HG02642 (cell line): ENCODE measurements around the gene DPH1.

Source experiments
- ATAC-seq: cut with Tn5 transposase; IDR thresholded peaks from one replicate; pipeline ENCODE4 v1.9.1; 2021; ENCODE audit warnings: mild to moderate bottlenecking; ENCODE audit not compliant: unreplicated experiment, poor library complexity

DPH1 gene

DNA sequence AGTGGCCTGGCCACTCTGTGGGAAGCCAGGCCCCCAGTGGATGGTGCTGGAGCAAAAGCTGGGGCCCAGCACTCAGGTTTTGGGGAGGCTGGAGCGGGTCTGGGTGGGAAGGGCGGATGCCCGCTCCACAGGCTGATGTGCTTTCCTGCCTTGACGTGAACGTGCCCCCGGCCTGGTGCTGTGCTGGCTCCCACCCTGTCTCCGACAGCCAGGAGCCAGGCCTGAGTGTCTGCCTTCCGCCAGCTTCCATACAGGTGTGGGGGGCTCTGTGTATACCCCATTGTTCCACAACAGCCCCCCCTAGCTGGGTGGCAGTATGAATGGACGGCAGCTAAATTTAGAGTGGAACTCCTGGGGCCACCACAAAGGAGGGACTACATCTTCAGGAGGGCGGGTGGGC lies 45.0 kb downstream of the DPH1 start:
- no peak for ATAC-seq

DNA sequence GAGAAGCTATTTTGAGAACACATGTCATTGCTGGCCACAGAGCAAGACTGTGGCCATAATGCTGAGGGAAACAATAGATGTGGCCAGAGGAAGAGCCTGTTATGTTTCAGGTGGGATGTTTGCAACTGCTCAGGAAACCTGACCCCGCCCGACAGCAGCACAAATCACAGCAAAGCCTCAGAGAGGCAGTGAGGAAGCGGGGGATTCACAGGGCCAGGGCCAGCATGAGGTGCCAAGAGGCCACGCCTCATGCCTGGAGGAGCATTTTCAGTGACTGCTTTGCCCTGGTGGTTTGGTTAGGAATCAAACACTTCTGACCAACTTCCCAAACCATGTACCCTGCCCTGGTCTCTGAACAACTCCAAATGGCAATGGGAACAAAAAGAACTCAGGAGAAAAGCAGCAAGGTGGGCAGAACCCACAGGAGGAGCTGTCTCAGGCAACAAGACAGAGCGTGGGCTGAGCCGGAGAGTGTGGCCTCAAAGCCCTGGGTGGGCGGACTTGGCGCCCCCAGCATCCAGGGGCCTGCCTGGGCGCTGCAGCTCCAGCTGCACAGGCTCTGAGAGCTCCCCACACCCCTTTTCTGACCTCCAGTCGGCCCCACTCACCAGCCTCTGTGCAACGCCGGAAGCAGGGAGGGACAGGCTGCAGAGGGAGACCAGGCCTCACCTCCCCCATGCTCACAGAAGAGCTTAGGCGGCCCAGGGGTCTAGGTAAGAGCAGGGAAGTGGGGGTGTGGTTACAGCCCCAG lies 45.6 kb downstream of the DPH1 start:
- ATAC-seq: no peak

DNA sequence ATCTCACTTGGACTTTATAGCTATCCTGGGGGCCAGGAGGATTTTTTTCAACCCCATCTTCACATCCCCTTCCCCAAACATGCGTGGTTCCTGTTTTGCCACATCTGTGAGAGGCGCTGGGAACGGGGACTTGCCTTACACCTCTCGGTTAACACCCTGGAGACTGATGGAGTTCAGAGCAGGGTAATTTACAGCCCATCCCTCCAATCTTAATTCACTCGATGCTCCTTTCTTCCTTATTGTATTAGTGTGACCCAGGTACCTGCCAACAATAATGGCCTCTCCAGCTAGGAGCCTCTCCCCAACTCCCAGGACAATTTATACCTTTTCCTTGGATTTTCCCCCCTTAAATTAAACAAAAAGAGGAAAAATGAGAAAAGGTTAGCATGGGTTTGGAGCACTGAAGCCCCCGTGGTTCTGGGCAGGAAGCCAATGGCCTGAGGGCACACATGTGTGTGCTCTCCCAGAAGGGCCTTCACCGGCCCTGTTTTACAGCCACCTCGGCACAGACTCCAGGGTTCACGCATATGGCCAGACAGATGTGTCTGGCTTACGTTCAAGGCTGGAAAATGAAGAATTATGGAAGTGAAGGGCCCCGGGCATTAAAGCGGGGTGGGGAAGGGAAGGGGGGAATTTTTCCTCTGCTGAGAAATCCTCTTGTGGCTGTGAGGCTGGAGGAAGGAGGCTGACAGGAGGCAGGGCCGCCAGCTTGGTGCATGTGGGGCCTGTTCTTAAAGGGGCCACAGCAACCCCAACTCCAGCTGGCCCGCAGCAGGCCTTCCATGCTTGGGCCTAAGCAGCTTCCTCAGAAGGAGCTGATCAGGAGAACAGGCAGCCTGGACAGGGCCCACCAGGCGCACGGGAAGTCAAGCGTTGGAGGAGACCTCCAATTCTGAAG lies 46.4 kb downstream of the DPH1 start:
- ATAC-seq: no peak

DNA sequence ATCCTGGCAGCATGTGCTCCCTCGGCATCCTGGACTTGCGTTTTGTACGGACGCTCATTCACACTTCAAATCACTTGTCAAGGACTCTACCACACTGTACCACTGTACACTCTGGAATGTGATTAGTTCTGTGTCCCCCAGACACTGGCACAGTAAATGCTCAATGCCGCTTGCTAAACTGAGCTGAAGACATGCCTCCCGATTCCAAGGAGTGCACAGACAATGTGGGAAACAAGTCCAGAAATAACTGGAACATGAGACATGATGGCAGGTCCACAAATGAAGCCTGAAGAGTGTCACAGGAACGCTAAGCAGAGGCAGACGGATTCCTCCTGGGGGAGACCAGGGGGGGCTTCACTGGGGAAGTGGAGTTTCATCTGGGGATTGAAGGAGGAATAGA lies 47.1 kb downstream of the DPH1 start:
- ATAC-seq: no peak

DNA sequence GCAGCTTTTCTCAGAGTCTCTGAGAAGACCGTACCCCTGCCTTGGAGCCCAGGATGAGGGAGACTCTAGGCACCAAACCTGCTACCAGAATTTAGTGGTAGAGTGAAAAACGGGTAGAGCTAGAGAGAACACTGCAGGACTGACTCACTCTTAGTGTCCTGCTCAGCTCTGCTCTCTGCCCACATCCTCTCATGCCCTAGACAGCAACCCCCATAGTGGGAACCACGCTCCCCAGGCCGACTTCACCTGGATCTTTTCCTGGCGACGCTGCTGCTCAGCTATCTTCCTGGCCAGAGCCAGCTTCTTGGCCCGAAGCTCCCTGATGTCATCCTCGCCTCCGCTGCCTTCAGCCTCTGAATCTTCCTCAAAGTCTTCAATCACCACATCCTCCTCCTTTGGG lies 51.6 kb downstream of the DPH1 start:
- ATAC-seq: no peak

DNA sequence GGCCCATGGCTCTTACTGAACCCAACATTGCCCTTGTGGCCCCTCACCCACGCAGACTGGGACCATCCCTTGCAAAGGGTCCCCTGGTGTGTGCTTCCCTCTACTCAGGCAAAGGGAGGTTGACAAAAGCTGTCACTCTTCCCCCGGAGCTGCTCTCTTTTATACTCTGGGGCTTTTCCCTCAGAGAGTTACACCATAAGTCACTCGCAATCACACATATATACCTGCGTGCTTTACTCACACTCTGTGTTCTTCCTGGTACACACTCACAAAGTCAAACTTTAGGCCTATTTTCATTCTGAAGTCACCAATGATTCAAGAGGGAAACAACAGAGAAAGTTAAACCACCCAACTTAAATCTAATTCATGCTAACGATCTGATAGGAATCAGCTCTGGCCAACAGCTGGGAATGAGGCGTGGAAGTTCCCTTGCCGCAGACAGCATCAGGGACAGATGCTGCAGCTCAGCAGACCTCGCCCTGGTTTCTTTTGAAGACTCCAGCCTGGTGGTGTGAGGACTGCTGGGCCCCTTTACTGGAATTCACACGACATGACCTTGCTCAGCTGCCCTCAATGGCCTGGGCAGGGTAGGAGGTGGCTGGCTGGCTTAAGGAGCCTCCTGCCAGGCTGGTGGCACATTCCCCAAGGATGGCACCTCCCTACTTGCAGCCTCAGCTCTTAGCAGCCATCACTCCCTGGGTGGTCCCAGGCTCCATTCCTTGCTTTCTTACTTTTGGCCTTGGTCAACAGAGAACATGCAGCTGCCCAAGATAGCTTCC lies 52.2 kb downstream of the DPH1 start:
- no peak for ATAC-seq

DNA sequence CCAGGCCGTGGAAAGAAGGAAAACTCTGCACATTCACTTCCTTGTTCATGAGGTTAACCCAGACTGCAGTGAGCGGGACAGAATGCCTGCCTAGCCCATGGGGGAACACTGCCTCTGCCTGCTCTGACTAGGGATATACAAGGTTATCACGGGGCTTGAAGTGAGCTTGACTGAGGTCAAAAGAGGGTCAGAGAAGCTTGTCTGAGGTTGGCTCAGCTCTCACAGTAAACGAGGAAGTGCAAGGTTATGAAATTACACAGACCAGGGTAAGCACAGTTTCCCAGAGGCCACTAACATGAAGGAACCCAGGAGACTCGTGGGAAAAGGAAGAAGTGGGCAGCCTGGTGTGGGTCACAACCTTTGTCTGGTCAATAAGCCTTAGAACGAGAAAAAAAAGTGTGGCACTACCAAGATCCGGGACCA lies 53.7 kb downstream of the DPH1 start:
- no peak for ATAC-seq

DNA sequence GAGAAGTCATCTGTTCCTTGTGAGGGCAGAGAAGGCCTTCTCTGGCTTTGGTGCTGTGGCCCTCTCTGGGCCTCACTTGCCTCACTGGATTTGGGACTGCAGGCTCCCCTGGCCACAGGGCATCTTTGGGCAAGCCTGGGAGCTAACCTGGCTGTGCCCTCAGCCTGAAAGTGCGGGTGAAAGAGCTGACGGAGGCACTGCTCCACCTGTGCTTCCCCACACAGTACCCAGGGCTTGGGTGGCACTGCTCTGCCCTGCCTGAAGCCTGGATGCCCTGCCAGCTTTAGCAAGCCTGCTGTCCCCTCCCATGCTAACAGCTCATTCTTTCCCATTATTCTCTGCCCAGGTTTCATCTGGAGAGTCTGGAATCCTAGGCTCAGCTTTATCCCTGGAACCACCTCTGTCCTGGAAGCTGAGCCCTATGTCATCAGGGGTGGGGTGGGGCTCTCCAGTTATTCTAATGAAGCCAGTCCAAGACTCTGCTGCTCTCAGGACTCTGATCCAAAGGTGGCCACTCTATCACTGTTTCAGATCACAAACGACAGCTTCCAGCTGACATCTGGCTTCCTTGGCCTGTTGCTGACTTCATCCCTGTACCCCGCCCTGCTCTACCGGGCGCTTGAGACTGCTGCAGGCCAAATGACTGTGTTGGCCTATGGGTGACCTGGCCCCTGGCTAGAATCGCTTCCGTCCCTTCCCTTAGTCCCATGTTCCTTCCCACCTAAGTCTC lies 54.2 kb downstream of the DPH1 start:
- ATAC-seq: no peak

DNA sequence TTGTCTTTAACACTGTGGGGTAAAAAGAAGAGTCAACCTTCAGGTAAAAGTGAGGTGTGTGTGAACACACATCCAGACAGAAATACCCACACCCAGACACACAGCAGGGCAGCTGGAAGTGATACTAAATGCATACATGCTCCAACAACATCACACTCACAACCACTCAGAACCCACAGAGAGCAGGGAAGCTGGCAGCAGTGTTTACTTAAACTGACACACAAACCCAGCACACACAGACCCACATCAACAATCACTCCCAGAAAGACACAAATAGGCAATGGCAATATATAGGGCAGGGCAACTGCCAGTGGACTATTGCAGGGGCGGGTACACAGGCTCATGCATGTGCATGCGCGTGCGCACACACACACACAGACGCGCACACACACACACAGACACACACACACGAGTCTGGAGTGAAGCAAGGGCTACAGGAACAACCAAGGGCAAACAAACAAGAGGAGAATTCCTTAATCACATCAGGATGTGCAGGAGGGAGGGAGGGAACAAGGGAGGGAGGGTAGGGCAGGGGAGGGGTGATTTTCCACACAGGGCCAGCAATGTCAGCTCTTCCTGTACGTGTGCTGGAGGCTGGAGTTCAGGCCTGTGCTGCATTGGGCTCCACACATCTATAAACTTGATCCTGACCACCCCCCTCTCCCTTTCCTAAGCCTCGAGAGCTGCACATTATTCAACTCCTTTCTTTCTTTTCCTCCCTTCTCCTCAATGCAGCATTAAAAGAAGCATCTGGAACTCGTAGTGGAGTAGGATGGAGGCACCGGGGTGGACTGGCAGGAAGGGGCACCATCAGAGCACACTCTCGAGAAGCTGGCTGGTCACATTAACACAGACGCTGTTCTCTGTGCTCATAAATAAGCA lies 55.1 kb downstream of the DPH1 start:
- ATAC-seq: no peak

DNA sequence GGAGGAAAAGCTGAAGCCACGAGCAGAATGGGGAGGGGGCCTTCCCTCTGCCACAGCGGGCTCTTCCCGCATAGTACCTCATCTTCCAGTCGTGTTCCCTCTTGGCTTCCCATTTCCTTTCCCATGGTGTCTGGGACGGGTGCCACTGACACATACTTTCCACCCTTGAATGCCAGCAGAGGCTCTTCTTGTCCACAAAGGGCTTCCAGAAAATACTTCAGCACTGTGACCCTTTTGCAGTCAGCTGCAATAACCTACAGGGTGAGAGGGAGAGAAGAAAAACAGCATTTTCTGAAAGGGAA lies 55.6 kb downstream of the DPH1 start:
- ATAC-seq: no peak

DNA sequence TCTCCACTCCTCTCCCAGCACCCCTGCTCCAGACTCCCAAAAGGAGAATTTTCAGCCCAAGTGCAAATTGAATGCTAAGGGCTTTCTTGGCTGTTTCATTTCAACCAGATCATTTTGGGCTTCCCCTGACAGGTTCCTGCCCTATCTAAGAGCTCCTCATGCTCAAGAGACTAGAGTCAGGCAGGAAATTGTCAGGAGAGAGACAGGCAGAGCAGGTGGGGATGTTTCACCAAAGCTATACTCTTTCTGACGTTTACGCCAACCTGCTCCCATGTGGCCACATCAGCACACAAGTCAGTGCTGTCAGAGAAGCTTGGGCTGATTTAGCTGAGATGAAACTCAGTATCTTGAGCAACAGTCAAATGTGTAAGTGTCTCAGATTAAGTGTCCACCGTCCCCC lies 56.4 kb downstream of the DPH1 start:
- no peak for ATAC-seq

DNA sequence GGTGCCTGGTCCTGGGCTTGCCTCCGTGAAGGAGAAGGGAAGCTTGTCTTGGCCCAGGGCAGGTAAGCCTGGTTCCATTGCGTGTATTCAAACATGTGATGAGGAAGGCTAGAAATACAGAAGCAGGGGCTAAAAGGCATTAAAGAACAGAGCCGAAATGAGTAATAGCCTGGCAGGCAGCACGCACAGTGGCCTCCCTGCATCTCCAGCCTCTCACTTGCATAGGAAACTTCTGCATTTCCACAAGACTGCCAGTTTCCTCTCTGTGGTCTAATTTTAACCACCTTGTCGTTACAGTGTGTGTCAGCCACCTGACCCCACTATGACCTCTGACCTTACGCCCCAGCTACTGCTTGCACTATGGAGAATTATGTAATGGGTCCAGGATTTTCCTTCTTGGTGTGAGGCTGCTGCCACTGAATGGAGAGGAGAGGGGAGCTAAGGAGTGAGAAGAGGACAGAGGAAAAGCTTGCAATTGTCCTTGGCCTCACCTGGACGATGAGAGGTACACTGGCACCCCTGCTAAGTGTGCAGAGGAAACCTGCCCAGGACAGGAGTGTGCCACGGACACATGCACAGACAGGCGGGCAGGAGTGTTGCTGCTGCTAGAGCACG lies 57.8 kb downstream of the DPH1 start:
- peak; percentile 32 for ATAC-seq

DNA sequence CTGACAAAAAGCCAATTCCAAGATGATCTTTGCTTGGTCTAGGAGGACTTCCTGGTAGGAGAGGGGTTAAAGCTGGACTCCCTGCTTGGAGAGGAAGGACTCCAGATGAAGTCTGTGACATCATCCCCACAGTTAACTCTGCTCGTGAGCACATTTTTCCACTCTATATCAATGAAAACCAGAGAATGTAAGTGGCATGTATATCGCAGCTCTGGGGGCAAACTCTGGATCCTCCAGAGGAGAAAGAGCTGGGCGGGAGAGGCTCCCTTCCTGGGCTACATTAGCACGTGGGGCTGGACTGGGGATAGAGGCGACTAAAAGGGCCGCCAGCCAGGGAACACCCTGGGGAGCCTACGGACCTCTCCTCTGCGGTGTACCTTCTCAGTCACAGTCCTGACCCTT lies 59.1 kb downstream of the DPH1 start:
- peak; percentile 29 for ATAC-seq

DNA sequence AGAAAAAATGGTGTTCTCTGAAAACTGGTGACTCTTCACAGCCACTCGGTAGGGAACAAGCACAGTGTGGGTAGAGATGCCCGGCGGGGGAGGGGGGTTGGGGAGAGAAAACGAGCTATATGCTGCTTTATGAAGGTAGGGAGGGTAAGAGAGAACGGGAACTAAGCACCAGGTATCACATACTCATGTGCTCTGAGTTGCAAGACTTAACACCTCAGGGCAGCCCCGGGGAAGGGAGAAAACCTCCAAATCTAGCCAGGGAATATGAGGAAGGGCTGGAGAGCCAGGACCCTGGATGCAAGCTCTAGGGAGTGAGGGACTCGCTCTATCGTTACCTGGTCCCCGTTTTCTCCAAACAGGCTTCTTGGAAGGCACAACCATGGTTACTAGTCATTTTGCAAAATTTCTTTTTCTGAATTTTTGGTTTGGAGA lies 60.3 kb downstream of the DPH1 start:
- ATAC-seq: no peak

DNA sequence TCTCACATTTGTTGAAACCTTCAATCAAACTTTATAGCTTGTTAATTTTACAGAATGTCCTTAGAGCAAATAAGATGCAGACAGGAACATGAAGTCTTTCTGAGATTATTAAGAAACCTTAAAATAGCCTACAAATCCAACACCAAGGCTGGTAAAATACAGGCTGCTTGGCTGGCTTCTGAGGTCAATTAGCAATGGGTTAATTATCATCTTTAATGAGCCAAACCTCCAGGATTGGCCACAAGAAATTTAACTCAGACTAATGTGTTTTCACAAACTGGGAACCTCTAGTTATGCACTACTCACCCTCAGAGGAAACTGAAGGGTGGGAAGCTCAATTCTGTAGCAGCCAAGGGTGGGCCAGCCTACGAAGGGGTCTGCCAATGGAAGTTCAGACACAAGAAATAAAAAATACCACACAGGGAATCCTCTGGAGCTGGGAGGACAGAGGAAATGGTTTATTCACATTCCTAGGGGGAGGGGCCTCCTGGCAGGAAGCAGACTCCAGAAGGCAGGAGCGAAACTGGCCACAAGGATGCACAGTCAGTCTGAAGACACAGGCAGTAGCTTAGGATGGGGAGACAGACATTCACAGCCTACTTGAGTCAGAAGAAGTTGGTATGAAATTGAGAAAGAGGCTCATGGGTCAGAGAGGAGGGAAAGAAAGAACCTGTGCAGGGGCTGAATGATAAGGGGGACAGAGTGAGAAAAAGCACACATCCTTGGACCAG lies 61.0 kb downstream of the DPH1 start:
- ATAC-seq: no peak

DNA sequence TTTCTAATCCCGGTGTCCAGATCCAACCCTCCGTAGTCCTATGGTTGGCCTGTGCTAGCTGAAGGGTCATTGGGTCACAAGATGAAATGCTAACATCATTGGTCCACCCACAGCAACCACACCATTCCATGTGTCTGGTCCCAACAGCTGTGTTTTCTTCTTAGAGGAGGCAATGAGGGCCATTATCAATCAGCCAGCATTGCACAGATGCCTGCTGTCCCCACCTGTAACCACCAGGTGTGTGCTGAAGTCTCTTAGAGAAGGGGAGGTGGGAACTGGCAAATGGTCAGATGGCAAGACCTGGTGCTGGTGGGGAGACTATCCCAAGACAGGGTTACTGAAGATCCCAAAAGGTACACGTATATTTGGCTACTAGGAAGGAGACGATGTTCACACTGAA lies 62.3 kb downstream of the DPH1 start:
- no peak for ATAC-seq

DNA sequence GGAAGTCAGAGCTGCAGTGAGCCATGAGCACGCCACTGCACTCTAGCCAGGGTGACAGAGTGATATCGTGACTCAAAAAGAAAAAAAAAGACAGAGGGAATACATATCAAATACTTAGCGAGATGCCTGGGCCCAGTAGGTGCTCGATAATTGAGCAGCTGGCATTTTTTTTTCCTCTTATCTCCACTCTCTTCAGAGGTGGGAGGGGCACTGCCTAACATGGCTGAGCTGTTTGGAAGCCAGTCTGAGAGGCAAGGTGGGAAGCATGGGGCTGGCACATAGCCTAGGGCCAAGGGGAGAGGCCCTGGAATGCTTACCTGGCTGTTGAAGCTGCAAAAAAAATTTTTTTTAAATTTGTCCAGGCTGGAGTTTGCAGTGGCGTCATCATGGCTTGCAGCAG lies 63.4 kb downstream of the DPH1 start:
- no peak for ATAC-seq
